ENCODE results near the gene ALDH8A1. TPM values are rescaled to one million over a fixed set of nuclear protein-coding genes. Genes with fewer than 3 reads are reported as not detected.

ALDH8A1 gene
- polyA plus RNA-seq, 3 donors = 0.77 TPM; not detected in 2

DNA sequence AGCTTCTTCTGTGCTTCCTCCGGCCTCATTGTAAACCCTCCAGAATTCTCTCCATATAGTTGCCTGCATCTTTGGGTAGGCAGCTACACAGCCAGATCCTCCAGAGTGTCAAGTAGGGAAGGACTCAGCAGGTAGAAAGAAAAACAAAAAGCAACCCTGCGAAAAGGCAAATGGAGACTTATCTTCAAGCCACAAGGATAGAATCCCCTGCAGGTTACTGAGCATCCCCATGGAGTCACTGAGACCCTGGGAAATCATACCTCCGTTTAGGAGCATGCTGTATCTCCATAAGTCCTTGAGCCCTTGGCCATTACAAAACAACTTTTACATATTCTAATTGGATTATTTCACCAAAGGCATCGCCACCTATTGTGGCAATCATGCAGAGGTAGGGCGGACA, 28.6 kb downstream of the ALDH8A1 start:
- H3K9ac ChIP-seq (ENCODE audit: insufficient read depth, low read length, poor library complexity, severe bottlenecking) = no peak overlapping the region
- no peaks in the 10 kb centered on the region for H3K4me1 ChIP-seq (ENCODE audit: control insufficient read depth in 1 of 2, insufficient read depth in 2 of 2, low read length in 2 of 2)
- H3K79me2 ChIP-seq (ENCODE audit: insufficient read depth, low read length) = no peaks in the 10 kb centered on the region
- Mint-ChIP-seq H3K36me3 (no peaks in the 10 kb centered on the region), H3K4me1 (no peaks in the 10 kb centered on the region), H3K27ac (no peak overlapping the region), H3K4me3 (no peak overlapping the region), H3K9me3 (peaks cover 0 to 6% (median 0%) of the 10 kb centered on the region in 7 donors), H3K27me3 (ENCODE audit: low read depth in 3 of 3) (peaks cover 0 to 8% (median 4%) of the 10 kb centered on the region in 3 donors)
- WGBS (ENCODE audit: insufficient coverage) = 98% methylated on average over 4 of the region's 5 CpGs
- H2AFZ ChIP-seq (ENCODE audit: insufficient read depth, low read depth, low read length, poor library complexity, severe bottlenecking) = no peak overlapping the region
- no peaks in the 10 kb centered on the region for H4K20me1 ChIP-seq (ENCODE audit: insufficient read depth, low read length)
- no peaks in the 10 kb centered on the region for H3K27me3 ChIP-seq (ENCODE audit: control insufficient read depth in 2 of 2, insufficient read depth in 2 of 2, low read length in 2 of 2)
- no peaks in the 10 kb centered on the region for H3K9me3 ChIP-seq (replicated peaks in 1 of 2; ENCODE audit: control insufficient read depth in 1 of 2, insufficient read depth in 1 of 2, low read length in 2 of 2)
- no peak overlapping the region for H3K4me2 ChIP-seq (replicated peaks; ENCODE audit: extremely low read depth, low read length, poor library complexity, severe bottlenecking)
- TF ChIP-seq, protein P1, sequence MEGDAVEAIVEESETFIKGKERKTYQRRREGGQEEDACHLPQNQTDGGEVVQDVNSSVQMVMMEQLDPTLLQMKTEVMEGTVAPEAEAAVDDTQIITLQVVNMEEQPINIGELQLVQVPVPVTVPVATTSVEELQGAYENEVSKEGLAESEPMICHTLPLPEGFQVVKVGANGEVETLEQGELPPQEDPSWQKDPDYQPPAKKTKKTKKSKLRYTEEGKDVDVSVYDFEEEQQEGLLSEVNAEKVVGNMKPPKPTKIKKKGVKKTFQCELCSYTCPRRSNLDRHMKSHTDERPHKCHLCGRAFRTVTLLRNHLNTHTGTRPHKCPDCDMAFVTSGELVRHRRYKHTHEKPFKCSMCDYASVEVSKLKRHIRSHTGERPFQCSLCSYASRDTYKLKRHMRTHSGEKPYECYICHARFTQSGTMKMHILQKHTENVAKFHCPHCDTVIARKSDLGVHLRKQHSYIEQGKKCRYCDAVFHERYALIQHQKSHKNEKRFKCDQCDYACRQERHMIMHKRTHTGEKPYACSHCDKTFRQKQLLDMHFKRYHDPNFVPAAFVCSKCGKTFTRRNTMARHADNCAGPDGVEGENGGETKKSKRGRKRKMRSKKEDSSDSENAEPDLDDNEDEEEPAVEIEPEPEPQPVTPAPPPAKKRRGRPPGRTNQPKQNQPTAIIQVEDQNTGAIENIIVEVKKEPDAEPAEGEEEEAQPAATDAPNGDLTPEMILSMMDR (IDR thresholded peaks at IDR 0.05) = no peak
- no peaks in the 10 kb centered on the region for H3K36me3 ChIP-seq (replicated peaks in 1 of 2; ENCODE audit: control insufficient read depth in 1 of 2, insufficient read depth in 2 of 2, low read length in 2 of 2)
- no peak overlapping the region for H3K4me3 ChIP-seq (replicated peaks in 1 of 3; ENCODE audit: low read depth in 2 of 3, low read length in 3 of 3)
- intact Hi-C loops (cut with micrococcal nuclease) = no loop called here
- H3K27ac ChIP-seq (ENCODE audit: low read depth in 1 of 2, low read length in 2 of 2) = no peak overlapping the region
- DNase-seq = no peak

DNA sequence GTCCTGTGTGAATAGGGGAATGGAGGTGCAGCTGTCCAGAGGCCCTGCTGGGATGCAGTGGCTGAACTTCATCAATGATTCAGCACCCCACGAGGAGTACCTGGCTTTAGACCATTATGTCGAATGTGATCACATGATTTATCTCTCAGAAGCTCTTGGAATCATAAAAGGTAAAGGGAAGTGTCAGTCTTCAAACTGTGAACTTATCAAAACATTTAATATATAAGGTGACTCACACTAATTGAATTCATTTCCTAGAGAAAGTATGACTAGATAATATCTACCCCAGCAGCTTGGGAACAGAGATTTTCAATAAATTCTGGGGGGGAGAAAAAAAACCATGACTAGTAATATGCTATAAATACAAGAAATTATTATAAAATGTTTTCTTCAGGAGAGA, 29.5 kb downstream of the ALDH8A1 start:
- Histone ChIP-seq H4K20me1 (ENCODE audit: insufficient read depth, low read length) (no peaks in the 10 kb centered on the region), H3K4me2 (replicated peaks; ENCODE audit: extremely low read depth, low read length, poor library complexity, severe bottlenecking) (no peak overlapping the region), H3K27ac (ENCODE audit: low read depth in 1 of 2, low read length in 2 of 2) (no peak overlapping the region), H3K79me2 (ENCODE audit: insufficient read depth, low read length) (no peaks in the 10 kb centered on the region), H3K9me3 (replicated peaks in 1 of 2; ENCODE audit: control insufficient read depth in 1 of 2, insufficient read depth in 1 of 2, low read length in 2 of 2) (no peaks in the 10 kb centered on the region), H3K4me3 (replicated peaks in 1 of 3; ENCODE audit: low read depth in 2 of 3, low read length in 3 of 3) (no peak overlapping the region), H3K4me1 (ENCODE audit: control insufficient read depth in 1 of 2, insufficient read depth in 2 of 2, low read length in 2 of 2) (no peaks in the 10 kb centered on the region), H3K27me3 (ENCODE audit: control insufficient read depth in 2 of 2, insufficient read depth in 2 of 2, low read length in 2 of 2) (no peaks in the 10 kb centered on the region), H3K36me3 (replicated peaks in 1 of 2; ENCODE audit: control insufficient read depth in 1 of 2, insufficient read depth in 2 of 2, low read length in 2 of 2) (no peaks in the 10 kb centered on the region), H3K9ac (ENCODE audit: insufficient read depth, low read length, poor library complexity, severe bottlenecking) (no peak overlapping the region), H2AFZ (ENCODE audit: insufficient read depth, low read depth, low read length, poor library complexity, severe bottlenecking) (no peak overlapping the region)
- no CpG with 5 or more reads among the region's 2 CpGs for WGBS (ENCODE audit: insufficient coverage)
- H3K27ac Mint-ChIP-seq = no peak overlapping the region
- TF ChIP-seq, protein P1 (IDR thresholded peaks at IDR 0.05) = no peak
- H3K9me3 Mint-ChIP-seq = peaks cover 0 to 6% (median 0%) of the 10 kb centered on the region in 7 donors
- intact Hi-C loops (cut with micrococcal nuclease) = no loop called here
- H3K4me1 Mint-ChIP-seq = no peaks in the 10 kb centered on the region
- peaks cover 2 to 8% (median 4%) of the 10 kb centered on the region in 3 donors for H3K27me3 Mint-ChIP-seq (ENCODE audit: low read depth in 3 of 3)
- DNase-seq = no peak
- H3K4me3 Mint-ChIP-seq = no peak overlapping the region
- H3K36me3 Mint-ChIP-seq = no peaks in the 10 kb centered on the region

All from CD14-positive monocyte (primary cell).